ENCODE data around the gene SMIM41. TPM values are rescaled to one million over a fixed set of nuclear protein-coding genes. Genes with fewer than 3 reads are reported as not detected.

Gene SMIM41
- total RNA-seq, 1 donor from 2014 or later = 1.5 TPM

DNA sequence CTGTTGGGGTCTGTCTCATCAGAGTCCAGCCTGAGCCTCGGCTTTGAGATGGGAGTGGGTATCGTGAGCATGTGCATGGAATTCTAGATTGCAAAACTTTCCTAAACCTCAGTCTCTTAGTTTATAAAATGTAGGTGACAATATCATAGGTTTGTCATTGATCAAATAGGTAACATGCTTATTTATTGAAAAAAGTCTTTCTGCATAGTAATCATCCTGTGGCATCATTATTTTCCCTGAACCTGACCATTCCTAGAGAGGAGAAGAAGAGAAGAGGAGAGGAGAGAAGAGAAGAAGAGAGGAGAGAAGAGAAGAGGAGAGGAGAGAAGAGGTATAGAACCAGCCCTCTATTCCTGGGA lies 4.1 kb downstream of the SMIM41 start:
- no peak overlapping the region for H3K27ac ChIP-seq
- peaks cover 33% of the 10 kb centered on the region for H3K4me1 ChIP-seq
- no peaks in the 10 kb centered on the region for H3K36me3 ChIP-seq
- no peak overlapping the region for H3K4me3 ChIP-seq
- intact Hi-C loops (cut with DNase I) = loop anchor here (2.0 to 5.0 kb wide), 2 partner anchors 31 to 56 kb away; no protein-coding TSS in a partner anchor
- no peaks in the 10 kb centered on the region for H3K27me3 ChIP-seq
- DNase-seq (ENCODE audit: extremely low spot score in 2 of 2) = no peak
- H3K9me3 ChIP-seq = no peaks in the 10 kb centered on the region
- TF ChIP-seq POLR2AphosphoS5 (IDR thresholded peaks at IDR 0.05; ENCODE audit: insufficient read depth in 1 of 2, low read depth in 1 of 2) (no peak), POLR2A (IDR thresholded peaks at IDR 0.05) (no peak)
- TF ChIP-seq, protein P1, sequence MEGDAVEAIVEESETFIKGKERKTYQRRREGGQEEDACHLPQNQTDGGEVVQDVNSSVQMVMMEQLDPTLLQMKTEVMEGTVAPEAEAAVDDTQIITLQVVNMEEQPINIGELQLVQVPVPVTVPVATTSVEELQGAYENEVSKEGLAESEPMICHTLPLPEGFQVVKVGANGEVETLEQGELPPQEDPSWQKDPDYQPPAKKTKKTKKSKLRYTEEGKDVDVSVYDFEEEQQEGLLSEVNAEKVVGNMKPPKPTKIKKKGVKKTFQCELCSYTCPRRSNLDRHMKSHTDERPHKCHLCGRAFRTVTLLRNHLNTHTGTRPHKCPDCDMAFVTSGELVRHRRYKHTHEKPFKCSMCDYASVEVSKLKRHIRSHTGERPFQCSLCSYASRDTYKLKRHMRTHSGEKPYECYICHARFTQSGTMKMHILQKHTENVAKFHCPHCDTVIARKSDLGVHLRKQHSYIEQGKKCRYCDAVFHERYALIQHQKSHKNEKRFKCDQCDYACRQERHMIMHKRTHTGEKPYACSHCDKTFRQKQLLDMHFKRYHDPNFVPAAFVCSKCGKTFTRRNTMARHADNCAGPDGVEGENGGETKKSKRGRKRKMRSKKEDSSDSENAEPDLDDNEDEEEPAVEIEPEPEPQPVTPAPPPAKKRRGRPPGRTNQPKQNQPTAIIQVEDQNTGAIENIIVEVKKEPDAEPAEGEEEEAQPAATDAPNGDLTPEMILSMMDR (IDR thresholded peaks at IDR 0.05) = no peak

DNA sequence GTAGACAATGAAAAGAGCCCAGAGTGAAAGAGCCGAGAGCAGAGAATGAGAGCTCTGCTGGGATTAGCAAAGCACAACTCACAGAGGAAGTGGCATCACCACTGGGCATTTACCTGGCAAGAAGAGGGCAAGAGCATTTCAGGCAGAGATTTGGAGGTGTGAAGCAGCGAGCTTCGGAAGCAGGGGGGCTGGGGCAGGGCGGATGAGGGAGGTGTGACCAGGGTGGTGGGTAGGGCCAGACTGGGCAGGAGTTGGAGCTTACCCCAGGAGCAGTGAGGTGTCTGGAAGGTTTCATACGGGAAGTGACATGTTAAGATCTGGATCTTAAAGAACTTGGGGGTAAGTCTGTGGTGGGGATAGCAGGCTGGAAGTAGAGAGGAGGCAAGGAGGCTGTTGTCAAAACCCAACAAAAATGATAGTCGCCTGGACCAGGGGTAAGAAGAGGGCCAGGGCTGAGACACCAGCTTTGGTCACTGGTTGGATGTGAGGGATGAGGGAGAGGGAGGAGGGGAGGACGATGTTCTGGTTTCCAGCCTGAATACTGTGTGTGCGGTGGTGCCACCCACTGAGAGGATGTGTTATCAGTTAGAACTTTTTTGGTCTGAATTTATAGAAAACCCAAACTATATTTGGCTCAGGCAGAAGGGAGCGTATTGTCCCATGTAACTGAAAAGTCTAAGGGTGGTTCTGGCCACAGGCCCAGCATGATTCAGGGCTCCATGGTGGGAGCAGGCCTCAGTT lies 5.2 kb downstream of the SMIM41 start:
- TF ChIP-seq POLR2AphosphoS5 (IDR thresholded peaks at IDR 0.05; ENCODE audit: insufficient read depth in 1 of 2, low read depth in 1 of 2) (no peak), POLR2A (IDR thresholded peaks at IDR 0.05) (no peak)
- TF ChIP-seq, protein P1 (IDR thresholded peaks at IDR 0.05) = no peak
- no peak for DNase-seq (ENCODE audit: extremely low spot score in 2 of 2)
- Histone ChIP-seq H3K27ac (no peak overlapping the region), H3K4me1 (peaks cover 33% of the 10 kb centered on the region), H3K36me3 (no peaks in the 10 kb centered on the region), H3K9me3 (no peaks in the 10 kb centered on the region), H3K4me3 (no peak overlapping the region), H3K27me3 (no peaks in the 10 kb centered on the region)
- intact Hi-C loops (cut with DNase I) = loop anchor here (5.0 kb wide), 1 partner anchor 57 kb away; no protein-coding TSS in a partner anchor

DNA sequence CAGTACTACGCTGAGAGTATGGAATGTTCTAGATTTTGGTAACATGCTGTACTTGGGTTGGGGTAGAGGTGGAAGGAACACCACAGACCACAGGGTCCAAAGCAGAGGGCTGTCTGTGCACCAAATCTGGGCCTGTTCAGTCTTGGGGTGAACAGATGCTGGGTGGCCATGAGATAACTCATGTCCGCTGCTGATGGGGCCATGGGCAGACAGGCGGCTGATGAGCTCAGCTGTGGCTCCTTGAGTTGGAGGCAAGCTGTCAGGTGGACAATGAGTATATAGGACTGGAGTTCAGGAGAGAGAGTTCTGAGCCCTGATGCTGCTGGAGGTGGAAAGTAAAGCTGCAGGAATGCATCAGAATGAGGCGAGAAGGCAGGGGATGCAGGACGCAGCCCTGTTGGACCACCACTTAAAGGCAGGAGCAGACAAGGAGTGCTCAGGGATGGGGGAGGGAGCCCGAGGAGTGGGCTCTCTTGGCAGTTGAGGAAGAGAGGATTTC lies 6.2 kb downstream of the SMIM41 start:
- H3K4me3 ChIP-seq = no peak overlapping the region
- H3K36me3 ChIP-seq = no peaks in the 10 kb centered on the region
- no peak overlapping the region for H3K27ac ChIP-seq
- H3K27me3 ChIP-seq = no peaks in the 10 kb centered on the region
- intact Hi-C loops (cut with DNase I) = no loop called here
- no peak for DNase-seq (ENCODE audit: extremely low spot score in 2 of 2)
- TF ChIP-seq POLR2A (IDR thresholded peaks at IDR 0.05) (no peak), POLR2AphosphoS5 (IDR thresholded peaks at IDR 0.05; ENCODE audit: insufficient read depth in 1 of 2, low read depth in 1 of 2) (no peak)
- TF ChIP-seq, protein P1 (IDR thresholded peaks at IDR 0.05) = no peak
- no peaks in the 10 kb centered on the region for H3K9me3 ChIP-seq
- peaks cover 27% of the 10 kb centered on the region for H3K4me1 ChIP-seq

DNA sequence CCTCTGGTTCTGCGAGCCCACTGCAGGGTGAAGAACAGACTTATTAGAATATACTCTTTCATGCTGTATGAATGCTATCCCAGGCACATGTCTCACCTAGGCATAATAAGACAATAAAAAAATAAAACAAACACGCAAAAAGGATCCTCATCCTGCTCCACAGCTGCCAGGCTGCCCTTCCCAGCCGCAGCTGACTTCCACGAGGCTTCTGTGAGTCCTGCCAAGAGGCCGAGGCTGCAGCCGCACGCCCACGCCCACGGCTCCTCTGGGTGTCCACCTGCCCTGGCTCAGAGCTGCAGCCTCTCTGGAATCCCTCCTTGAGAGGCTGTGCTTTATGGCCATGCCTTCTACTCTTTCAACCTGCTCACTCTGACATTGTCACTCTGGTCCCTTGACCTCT lies 6.9 kb downstream of the SMIM41 start:
- intact Hi-C loops (cut with DNase I) = no loop called here
- Histone ChIP-seq H3K27me3 (no peaks in the 10 kb centered on the region), H3K4me3 (no peak overlapping the region), H3K9me3 (no peaks in the 10 kb centered on the region), H3K4me1 (peaks cover 21% of the 10 kb centered on the region), H3K27ac (no peak overlapping the region), H3K36me3 (no peaks in the 10 kb centered on the region)
- no peak for TF ChIP-seq POLR2A (IDR thresholded peaks at IDR 0.05)
- no peak for TF ChIP-seq POLR2AphosphoS5 (IDR thresholded peaks at IDR 0.05; ENCODE audit: insufficient read depth in 1 of 2, low read depth in 1 of 2)
- TF ChIP-seq, protein P1 (IDR thresholded peaks at IDR 0.05) = no peak
- DNase-seq (ENCODE audit: extremely low spot score in 2 of 2) = no peak
